Transverse colon (tissue), 4 donors: Measurements from ENCODE around the gene C4BPB. TPM values are rescaled to one million over a fixed set of nuclear protein-coding genes. Genes with fewer than 3 reads are reported as not detected.

ENCODE experiments used
- DNase-seq: peaks from one replicate; pipeline ENCODE4 v3.0.0-alpha.2; 2019
- H3K27ac ChIP-seq, 4 donors: fragments of 200-600 bp; sonication (generic); 2 replicates each; pipeline ENCODE4 v1.5.1; 2016 to 2018; ENCODE audit warnings: inconsistent platforms in 4 of 4
- H3K27me3 ChIP-seq: fragments of 200-600 bp; sonication (generic); 2 replicates; pipeline ENCODE4 v1.5.1; 2017; ENCODE audit warnings: inconsistent platforms
- H3K36me3 ChIP-seq, 4 donors: fragments of 200-600 bp; sonication (generic); 2 replicates each; pipeline ENCODE4 v1.5.1; 2017 to 2019; ENCODE audit warnings: inconsistent platforms in 4 of 4
- H3K4me1 ChIP-seq, 4 donors: fragments of 200-600 bp; sonication (generic); 2 replicates each; pipeline ENCODE4 v1.5.1; 2017 to 2020; ENCODE audit warnings: inconsistent platforms in 4 of 4
- H3K4me3 ChIP-seq, 4 donors: fragments of 200-600 bp; sonication (generic); 1 replicate in 1 of 4; 2 replicates in 3 of 4; pipeline versions ENCODE4 v1.5.1 to v1.6.1; 2017 to 2019; ENCODE audit warnings: inconsistent platforms in 4 of 4
- H3K9me3 ChIP-seq, 2 donors: fragments of 200-600 bp; sonication (generic); 2 replicates each; pipeline ENCODE4 v1.5.1; 2017 to 2019; ENCODE audit warnings: inconsistent platforms in 2 of 2
- CTCF ChIP-seq, 5 experiments: fragments of 200-600 bp in 3 of 5; fragments of 450-650 bp in 2 of 5; sonication (generic) in 3 of 5; IDR thresholded peaks; 1 replicate in 2 of 5; 2 replicates in 3 of 5; pipeline ENCODE4 v1.5.1; 2016 to 2017; ENCODE audit warnings: antibody characterized with exemption in 5 of 5, inconsistent platforms in 3 of 5, mild to moderate bottlenecking in 2 of 5, moderate library complexity in 1 of 5
- EP300 ChIP-seq: sonication (generic); formaldehyde crosslinking; IDR thresholded peaks from one replicate; pipeline ENCODE4 v1.6.1; 2017; ENCODE audit warnings: antibody characterized with exemption, low read depth
- POLR2A ChIP-seq: fragments of 450-650 bp; IDR thresholded peaks from one replicate; pipeline ENCODE4 v1.6.1; 2016; ENCODE audit warnings: antibody characterized with exemption, mild to moderate bottlenecking, moderate library complexity
- POLR2AphosphoS5 ChIP-seq, 3 donors: sonication (generic); formaldehyde crosslinking; IDR thresholded peaks; one replicate each; pipeline ENCODE4 v1.6.1; 2016; ENCODE audit warnings: antibody characterized with exemption in 3 of 3
- WGBS, 2 donors: methylation state at CpG; one replicate each; pipeline ENCODE4 v1.1.5; 2018; ENCODE audit warnings: low coverage in 1 of 2; 5-methylcytosine and 5-hydroxymethylcytosine counted together
- in situ Hi-C, 4 donors: fragments of 200-750 bp; cut with MboI; loops; one replicate each; pipeline versions ENCODE4 v1.15.0 to v1.15.1; 2017; ENCODE audit warnings: low sequenced_read_pairs in 3 of 4, low pct_ligation_motif_present in 1 of 4, low pct_unique_long_range_greater_than_20kb in 1 of 4
- intact Hi-C: fragments of 100-400 bp; cut with DNase I; formaldehyde crosslinking; loops from one replicate; pipeline ENCODE4 v1.15.1; 2023; ENCODE audit warnings: low total_unique reads
- total RNA-seq, 4 donors: library from RNA; depleted of rRNA; stranded (reverse); fragments of >200 nt; gene quantifications; one replicate each; pipeline ENCODE4 v1.1.0, GENCODE V29; 2016

C4BPB gene
- total RNA-seq, 4 donors from 2014 or later: 3.7 to 16.8 (median 9.8) TPM; not detected in 1

GRCh38 chr1:207045453-207045852 lies 43.2 kb upstream of the C4BPB start:
- Histone ChIP-seq H3K4me1 (peaks cover 10 to 50% (median 20%) of the 10 kb centered on the region in 4 donors), H3K36me3 (peaks cover 0 to 15% (median 4%) of the 10 kb centered on the region in 4 donors), H3K27me3 (no peaks in the 10 kb centered on the region), H3K27ac (no peak overlapping the region), H3K4me3 (no peak overlapping the region), H3K9me3 (no peaks in the 10 kb centered on the region)
- DNase-seq: no peak
- 67 to 74% methylated on average over 2 of the region's 2 CpGs for WGBS, 2 donors
- intact Hi-C loops (no loop called here), in situ Hi-C loops (no loop called here)
- TF ChIP-seq POLR2AphosphoS5 (IDR thresholded peaks at IDR 0.05) (no peak), EP300 (no peak), POLR2A (no peak), CTCF (IDR thresholded peaks at IDR 0.05) (no peak)

- Histone ChIP-seq H3K4me1 (peaks cover 21 to 64% (median 29%) of the 10 kb centered on the region in 4 donors), H3K9me3 (no peaks in the 10 kb centered on the region), H3K27me3 (no peaks in the 10 kb centered on the region), H3K27ac (no peak overlapping the region), H3K4me3 (no peak overlapping the region), H3K36me3 (peaks cover 0 to 15% (median 4%) of the 10 kb centered on the region in 4 donors)
- DNase-seq: no peak
- intact Hi-C loops: no loop called here
- in situ Hi-C loops: no loop called here
- TF ChIP-seq POLR2A: no peak
- no peak for TF ChIP-seq EP300
- WGBS, 2 donors: 85 to 92% methylated on average over 1 of the region's 1 CpG
Observed at GRCh38 chr1:207047505-207047904, 41.2 kb upstream of the C4BPB start.

GRCh38 chr1:207048041-207048440 lies 40.6 kb upstream of the C4BPB start:
- Histone ChIP-seq H3K27ac (no peak overlapping the region), H3K4me3 (no peak overlapping the region), H3K9me3 (no peaks in the 10 kb centered on the region), H3K36me3 (peaks cover 0 to 10% (median 4%) of the 10 kb centered on the region in 4 donors), H3K27me3 (no peaks in the 10 kb centered on the region), H3K4me1 (peaks cover 21 to 65% (median 30%) of the 10 kb centered on the region in 4 donors)
- TF ChIP-seq CTCF (IDR thresholded peaks at IDR 0.05) (no peak), POLR2AphosphoS5 (IDR thresholded peaks at IDR 0.05) (no peak), EP300 (no peak), POLR2A (no peak)
- intact Hi-C loops: no loop called here
- no peak for DNase-seq
- in situ Hi-C loops: no loop called here
- WGBS, 2 donors: 78 to 82% methylated on average over 5 to 6 of the region's 6 CpGs

GRCh38 chr1:207049054-207049453 lies 39.6 kb upstream of the C4BPB start:
- in situ Hi-C loops: no loop called here

More at GRCh38 chr1:207049054-207049453, 39.6 kb upstream of the C4BPB start:
- Histone ChIP-seq H3K27me3 (no peaks in the 10 kb centered on the region), H3K27ac (peak overlapping the region in 1 of 4 donors; percentile 92), H3K9me3 (no peaks in the 10 kb centered on the region), H3K4me3 (no peak overlapping the region), H3K4me1 (peaks cover 21 to 73% (median 30%) of the 10 kb centered on the region in 4 donors), H3K36me3 (peaks cover 0 to 9% (median 4%) of the 10 kb centered on the region in 4 donors)
- TF ChIP-seq EP300 (no peak), POLR2A (no peak), CTCF (IDR thresholded peaks at IDR 0.05) (no peak), POLR2AphosphoS5 (IDR thresholded peaks at IDR 0.05) (no peak)
- no peak for DNase-seq
- intact Hi-C loops: no loop called here
- 83 to 88% methylated on average over 4 of the region's 4 CpGs for WGBS, 2 donors
